ENCODE measurements around the gene SLC10A7. TPM values are rescaled to one million over a fixed set of nuclear protein-coding genes. Genes with fewer than 3 reads are reported as not detected.
A peak's percentile ranks its signal among the peaks of the same experiment; 100 is the strongest.

SLC10A7 gene
- total and polyA plus RNA-seq, 9 of the 15 experiments (the other 6 are each of a cell fraction or from before 2014, with no cell fraction given) = 6.4 to 22.8 (median 16.1) TPM

GRCh38 chr4:146522098-146522868 is 543 bp upstream of the SLC10A7 start (continued):
- TF ChIP-seq STAT6 (CRISPR knock-in tag; IDR thresholded peaks at IDR 0.05) (0 out of 2 replicates have a peak, but pooled peaks have one; percentile 57), SMAD2 (IDR thresholded peaks at IDR 0.05; ENCODE audit: low read depth, low read length) (no peak), ZNF561 (CRISPR knock-in tag; conservative IDR thresholded peaks at IDR 0.05) (no peak), NRF1 (conservative IDR thresholded peaks at IDR 0.05 in 1 of 2, IDR thresholded peaks at IDR 0.05 in 1 of 2) (peak; percentile 52 to 72; a peak in 3 of 4 replicates), NFIC (IDR thresholded peaks at IDR 0.05) (peak; percentile 64), ZNF511 (CRISPR knock-in tag; IDR thresholded peaks at IDR 0.05) (peak; percentile 55; the same call in 1 of the 2 replicates), RBM22 (IDR thresholded peaks at IDR 0.05; ENCODE audit: low read depth, low read length, poor library complexity, severe bottlenecking) (peak; percentile 5), ZBTB26 (CRISPR knock-in tag; IDR thresholded peaks at IDR 0.05) (no peak), ZNF3 (CRISPR knock-in tag; IDR thresholded peaks at IDR 0.05) (no peak), PHF8 (IDR thresholded peaks at IDR 0.05; ENCODE audit: borderline replicate concordance, low read length) (peak; percentile 75; the same call in 1 of the 2 replicates), BHLHE40 (IDR thresholded peaks at IDR 0.05; ENCODE audit: low read length) (0 out of 2 replicates have a peak, but pooled peaks have one; percentile 14), SREBF2 (CRISPR knock-in tag; IDR thresholded peaks at IDR 0.05) (0 out of 2 replicates have a peak, but pooled peaks have one; percentile 68), ZSCAN29 (IDR thresholded peaks at IDR 0.05) (peak; percentile 31; the same call in 1 of the 2 replicates), SMAD4 (CRISPR knock-in tag; conservative IDR thresholded peaks at IDR 0.05) (peak; percentile 32; the same call in 1 of the 2 replicates), CREB3L1 (IDR thresholded peaks at IDR 0.05; ENCODE audit: borderline replicate concordance, low read depth) (peak; percentile 45; the same call in 1 of the 2 replicates), KAT7 (CRISPR knock-in tag; IDR thresholded peaks at IDR 0.05; ENCODE audit: borderline replicate concordance) (peak; percentile 72; the same call in 1 of the 2 replicates), TOE1 (IDR thresholded peaks at IDR 0.05; ENCODE audit: borderline replicate concordance) (peak; percentile 74), TOE1 (CRISPR knock-in tag; IDR thresholded peaks at IDR 0.05; ENCODE audit: borderline replicate concordance, low read depth) (no peak)

Measured in K562 (cell line).